Activated naive CD8-positive, alpha-beta T cell (primary cell): ENCODE results near the gene NXPE1.
"Not testable (repeated sequence)": the region's sequence is repeated elsewhere in the genome, so short reads cannot be mapped to it uniquely, and the experiment has no call there.

Source experiments
- H3K27ac Mint-ChIP-seq: one replicate; pipeline ENCODE4 v1.8.0; 2021; ENCODE audit warnings: mixed read lengths
- H3K27me3 Mint-ChIP-seq: one replicate; pipeline ENCODE4 v1.8.0; 2021; ENCODE audit warnings: mixed read lengths
- H3K36me3 Mint-ChIP-seq: one replicate; pipeline ENCODE4 v1.8.0; 2021; ENCODE audit warnings: mixed read lengths
- H3K4me1 Mint-ChIP-seq: one replicate; pipeline ENCODE4 v1.8.0; 2021; ENCODE audit warnings: low read depth, mixed read lengths
- H3K4me3 Mint-ChIP-seq: one replicate; pipeline ENCODE4 v1.8.0; 2021; ENCODE audit warnings: mild to moderate bottlenecking, mixed read lengths
- H3K9me3 Mint-ChIP-seq: one replicate; pipeline ENCODE4 v1.8.0; 2021; ENCODE audit warnings: low read depth, mixed read lengths

Gene NXPE1

GRCh38 chr11:114559425-114560310 is at the start of gene NXPE1:
Gene NXPE1, minus strand, starts transcription at chr11:114559881. Its CDS starts 8,680 bp downstream, at chr11:114551201.
- Mint-ChIP-seq H3K27me3 (peaks cover 1% of the 10 kb centered on the region), H3K4me3 (no peak within 1 kb of the TSS), H3K4me1 (no peaks in the 10 kb centered on the region), H3K27ac (no peak within 1 kb of the TSS), H3K9me3 (no peaks in the 10 kb centered on the region), H3K36me3 (peaks cover 2% of the 10 kb centered on the region)

- Mint-ChIP-seq H3K36me3 (no peaks in the 10 kb centered on the region), H3K4me1 (no peaks in the 10 kb centered on the region), H3K27ac (no peak overlapping the region), H3K9me3 (no peaks in the 10 kb centered on the region), H3K4me3 (no peak overlapping the region), H3K27me3 (no peaks in the 10 kb centered on the region)
Measured at GRCh38 chr11:114609429-114609828, 49.7 kb upstream of the NXPE1 start.

GRCh38 chr11:114608605-114609004 is 48.9 kb upstream of the NXPE1 start:
- H3K9me3 Mint-ChIP-seq, H3K27me3 Mint-ChIP-seq, H3K4me3 Mint-ChIP-seq, H3K36me3 Mint-ChIP-seq, H3K27ac Mint-ChIP-seq, H3K4me1 Mint-ChIP-seq: not testable (repeated sequence)

GRCh38 chr11:114607753-114608459 is 48.2 kb upstream of the NXPE1 start:
- H3K27ac Mint-ChIP-seq = no peak overlapping the region
- H3K4me3 Mint-ChIP-seq = no peak overlapping the region
- no peaks in the 10 kb centered on the region for H3K9me3 Mint-ChIP-seq
- no peaks in the 10 kb centered on the region for H3K4me1 Mint-ChIP-seq
- H3K36me3 Mint-ChIP-seq = no peaks in the 10 kb centered on the region
- H3K27me3 Mint-ChIP-seq = no peaks in the 10 kb centered on the region

DNA sequence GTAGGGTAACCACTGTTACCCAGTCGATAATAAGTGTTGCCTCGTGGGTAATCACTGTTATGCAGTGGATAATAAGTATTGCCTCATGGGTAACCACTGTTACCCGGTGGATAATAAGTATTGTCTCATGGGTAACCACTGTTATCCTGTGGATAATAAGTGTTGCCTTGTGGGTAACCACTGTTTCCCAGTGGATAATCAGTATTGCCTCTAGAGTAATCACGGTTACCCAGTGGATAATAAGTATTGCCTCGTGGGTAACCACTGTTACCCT is 47.1 kb upstream of the NXPE1 start:
- not testable (repeated sequence) for H3K9me3 Mint-ChIP-seq, H3K4me3 Mint-ChIP-seq, H3K36me3 Mint-ChIP-seq, H3K4me1 Mint-ChIP-seq, H3K27me3 Mint-ChIP-seq, H3K27ac Mint-ChIP-seq

DNA sequence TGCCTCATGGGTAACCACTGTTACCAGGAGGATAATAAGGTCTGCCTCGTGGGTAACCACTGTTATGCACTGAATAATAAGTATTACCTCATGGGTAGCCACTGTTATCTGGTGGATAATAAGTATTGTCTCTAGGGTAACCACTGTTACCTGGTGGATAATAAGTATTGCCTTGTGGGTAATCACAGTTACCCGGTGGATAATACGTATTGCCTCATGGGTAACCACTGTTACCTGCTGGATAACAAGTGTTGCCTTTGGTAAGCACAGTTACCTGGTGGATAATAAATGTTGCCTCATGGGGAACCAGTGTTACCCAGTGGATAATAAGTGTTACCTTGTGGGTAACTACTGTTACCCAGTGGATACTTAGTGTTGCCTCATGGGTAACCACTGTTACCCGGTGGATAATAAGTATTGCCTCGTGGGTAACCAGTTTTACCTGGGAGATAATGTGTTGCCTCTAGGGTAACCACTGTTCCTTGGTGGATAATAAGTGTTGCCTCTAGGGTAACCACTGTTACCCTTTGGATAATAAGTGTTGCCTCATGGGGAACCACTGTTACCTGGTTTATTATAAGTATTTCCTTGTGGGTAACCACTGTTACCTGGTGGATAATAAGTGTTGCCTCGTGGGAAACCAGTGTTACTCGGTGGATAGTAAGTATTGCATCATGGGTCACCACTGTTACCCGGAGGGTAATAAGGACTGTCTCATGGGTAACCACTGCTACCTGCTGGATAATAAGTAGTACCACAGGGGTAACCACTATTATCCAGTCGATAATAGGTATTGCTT is 46.5 kb upstream of the NXPE1 start:
- no peaks in the 10 kb centered on the region for H3K9me3 Mint-ChIP-seq
- H3K4me1 Mint-ChIP-seq = no peaks in the 10 kb centered on the region
- H3K27ac Mint-ChIP-seq = no peak overlapping the region
- no peaks in the 10 kb centered on the region for H3K27me3 Mint-ChIP-seq
- H3K36me3 Mint-ChIP-seq = no peaks in the 10 kb centered on the region
- no peak overlapping the region for H3K4me3 Mint-ChIP-seq

- no peak overlapping the region for H3K27ac Mint-ChIP-seq
- H3K9me3 Mint-ChIP-seq = no peaks in the 10 kb centered on the region
- H3K36me3 Mint-ChIP-seq = no peaks in the 10 kb centered on the region
- no peaks in the 10 kb centered on the region for H3K4me1 Mint-ChIP-seq
- no peaks in the 10 kb centered on the region for H3K27me3 Mint-ChIP-seq
- H3K4me3 Mint-ChIP-seq = no peak overlapping the region
Measured at GRCh38 chr11:114605370-114605769, 45.7 kb upstream of the NXPE1 start.

- Mint-ChIP-seq H3K4me3 (no peak overlapping the region), H3K27ac (no peak overlapping the region), H3K27me3 (no peaks in the 10 kb centered on the region), H3K4me1 (no peaks in the 10 kb centered on the region), H3K9me3 (no peaks in the 10 kb centered on the region), H3K36me3 (no peaks in the 10 kb centered on the region)
Measured at GRCh38 chr11:114604886-114605285, 45.2 kb upstream of the NXPE1 start.

- H3K9me3 Mint-ChIP-seq = no peaks in the 10 kb centered on the region
- H3K27me3 Mint-ChIP-seq = no peaks in the 10 kb centered on the region
- H3K27ac Mint-ChIP-seq = no peak overlapping the region
- no peak overlapping the region for H3K4me3 Mint-ChIP-seq
- no peaks in the 10 kb centered on the region for H3K4me1 Mint-ChIP-seq
- H3K36me3 Mint-ChIP-seq = no peaks in the 10 kb centered on the region
Measured at GRCh38 chr11:114604179-114604813, 44.6 kb upstream of the NXPE1 start.

DNA sequence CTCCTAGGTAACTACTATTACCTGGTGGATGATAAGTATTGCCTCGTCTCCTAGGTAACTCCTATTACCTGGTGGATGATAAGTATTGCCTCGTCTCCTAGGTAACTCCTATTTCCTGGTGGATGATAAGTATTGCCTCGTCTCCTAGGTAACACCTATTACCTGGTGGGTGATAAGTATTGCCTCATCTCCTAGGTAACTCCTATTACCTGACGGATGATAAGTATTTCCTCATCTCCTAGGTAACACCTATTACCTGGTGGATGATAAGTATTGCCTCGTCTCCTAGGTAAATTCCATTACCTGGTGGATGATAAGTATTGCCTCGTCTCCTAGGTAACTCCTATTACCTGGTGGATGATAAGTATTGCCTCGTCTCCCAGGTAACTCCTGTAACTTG is 43.5 kb upstream of the NXPE1 start:
- not testable (repeated sequence) for H3K36me3 Mint-ChIP-seq, H3K4me3 Mint-ChIP-seq, H3K4me1 Mint-ChIP-seq, H3K9me3 Mint-ChIP-seq, H3K27ac Mint-ChIP-seq, H3K27me3 Mint-ChIP-seq

GRCh38 chr11:114598461-114598860 is 38.8 kb upstream of the NXPE1 start:
- Mint-ChIP-seq H3K27me3 (no peaks in the 10 kb centered on the region), H3K27ac (no peak overlapping the region), H3K4me1 (no peaks in the 10 kb centered on the region), H3K36me3 (no peaks in the 10 kb centered on the region), H3K4me3 (no peak overlapping the region), H3K9me3 (no peaks in the 10 kb centered on the region)

- H3K36me3 Mint-ChIP-seq = no peaks in the 10 kb centered on the region
- peaks cover 6% of the 10 kb centered on the region for H3K27me3 Mint-ChIP-seq
- H3K4me3 Mint-ChIP-seq = no peak overlapping the region
- H3K27ac Mint-ChIP-seq = no peak overlapping the region
- H3K9me3 Mint-ChIP-seq = no peaks in the 10 kb centered on the region
- no peaks in the 10 kb centered on the region for H3K4me1 Mint-ChIP-seq
Measured at GRCh38 chr11:114596175-114596919, 36.7 kb upstream of the NXPE1 start.

DNA sequence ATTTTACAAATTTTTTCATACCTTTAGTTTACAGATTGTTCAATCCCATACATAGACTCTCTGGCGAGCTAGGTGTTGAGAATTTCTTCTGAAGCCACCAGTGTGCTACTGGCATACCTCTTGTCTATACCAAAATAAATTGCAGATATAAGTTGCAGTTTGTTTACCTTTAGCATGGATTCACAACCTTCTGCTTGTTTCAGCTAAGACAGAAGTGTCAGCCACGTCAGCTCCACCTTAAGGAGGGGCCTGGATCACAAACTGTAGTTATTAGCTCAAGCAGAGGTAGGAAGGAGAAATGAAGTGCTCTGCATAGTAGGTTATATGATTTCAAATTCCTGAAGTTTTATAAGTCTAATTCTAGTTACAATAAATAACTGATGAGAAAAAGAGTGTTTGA is 35.9 kb upstream of the NXPE1 start, which contains the start of gene NXPE4:
Gene NXPE4 (minus strand): TSS at position 216 of the 400 bp plus-strand sequence. CDS start 1,027 bp downstream, outside the sequence.
- Mint-ChIP-seq H3K9me3 (no peaks in the 10 kb centered on the region), H3K4me3 (no peak within 1 kb of the TSS), H3K4me1 (no peaks in the 10 kb centered on the region), H3K27me3 (peaks cover 6% of the 10 kb centered on the region), H3K27ac (no peak within 1 kb of the TSS), H3K36me3 (no peaks in the 10 kb centered on the region)

- Mint-ChIP-seq H3K27ac (no peak overlapping the region), H3K4me3 (no peak overlapping the region), H3K36me3 (no peaks in the 10 kb centered on the region), H3K4me1 (no peaks in the 10 kb centered on the region), H3K9me3 (no peaks in the 10 kb centered on the region), H3K27me3 (peaks cover 6% of the 10 kb centered on the region)
Measured at GRCh38 chr11:114594703-114595102, 35.0 kb upstream of the NXPE1 start.
